Effector CD4-positive, alpha-beta T cell (primary cell): ENCODE results near the gene MSANTD1.

Experiments
- DNase-seq: peaks from one replicate; pipeline ENCODE4 v3.0.0-alpha.2; 2020

MSANTD1 gene

GRCh38 chr4:3217266-3217665 is 31.7 kb upstream of the MSANTD1 start:
- no peak for DNase-seq

DNA sequence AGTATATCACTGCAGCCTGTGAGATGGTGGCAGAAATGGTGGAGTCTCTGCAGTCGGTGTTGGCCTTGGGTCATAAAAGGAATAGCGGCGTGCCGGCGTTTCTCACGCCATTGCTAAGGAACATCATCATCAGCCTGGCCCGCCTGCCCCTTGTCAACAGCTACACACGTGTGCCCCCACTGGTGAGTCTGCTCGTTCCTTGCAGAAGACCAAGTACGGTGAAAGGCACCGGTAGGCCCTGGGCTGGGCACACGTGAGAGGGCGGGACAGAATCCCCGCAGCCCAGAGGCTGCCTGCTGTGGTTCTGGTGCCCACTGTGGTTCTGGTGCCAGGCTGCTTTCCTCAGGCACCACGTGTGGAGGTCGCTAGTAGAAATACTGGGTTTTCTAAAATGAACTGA is 31.2 kb upstream of the MSANTD1 start:
- no peak for DNase-seq

- DNase-seq: no peak
Observed at GRCh38 chr4:3218824-3219760, 29.9 kb upstream of the MSANTD1 start.

DNA sequence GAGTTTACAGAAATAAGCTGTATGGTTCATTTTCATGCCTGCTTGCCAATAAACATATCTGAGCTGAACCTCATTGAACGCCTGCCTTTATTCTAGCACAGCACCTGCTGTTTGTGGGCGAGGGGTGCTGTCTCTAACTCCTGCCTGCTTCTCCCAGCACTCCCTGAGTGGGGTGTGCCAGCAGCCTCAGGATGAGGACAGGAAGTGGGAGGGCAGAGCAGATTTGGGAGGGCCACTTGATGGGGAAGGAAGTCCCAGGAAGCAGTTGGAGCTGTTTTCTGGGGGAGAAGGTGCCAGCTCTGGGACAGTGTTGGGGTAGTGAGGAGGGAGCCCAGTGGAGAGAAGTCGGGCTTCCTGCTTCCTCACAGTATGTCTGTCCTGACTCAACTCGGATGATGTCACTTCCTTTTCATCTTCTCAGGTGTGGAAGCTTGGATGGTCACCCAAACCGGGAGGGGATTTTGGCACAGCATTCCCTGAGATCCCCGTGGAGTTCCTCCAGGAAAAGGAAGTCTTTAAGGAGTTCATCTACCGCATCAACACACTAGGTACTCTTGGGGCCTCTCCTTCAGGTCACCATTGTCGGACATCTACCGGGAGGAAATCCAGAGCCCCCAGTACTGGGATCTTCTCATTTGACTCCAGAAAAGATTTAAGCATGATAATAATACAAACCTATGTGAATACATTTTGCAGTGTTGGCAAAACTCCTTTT is 29.0 kb upstream of the MSANTD1 start:
- DNase-seq: no peak

DNA sequence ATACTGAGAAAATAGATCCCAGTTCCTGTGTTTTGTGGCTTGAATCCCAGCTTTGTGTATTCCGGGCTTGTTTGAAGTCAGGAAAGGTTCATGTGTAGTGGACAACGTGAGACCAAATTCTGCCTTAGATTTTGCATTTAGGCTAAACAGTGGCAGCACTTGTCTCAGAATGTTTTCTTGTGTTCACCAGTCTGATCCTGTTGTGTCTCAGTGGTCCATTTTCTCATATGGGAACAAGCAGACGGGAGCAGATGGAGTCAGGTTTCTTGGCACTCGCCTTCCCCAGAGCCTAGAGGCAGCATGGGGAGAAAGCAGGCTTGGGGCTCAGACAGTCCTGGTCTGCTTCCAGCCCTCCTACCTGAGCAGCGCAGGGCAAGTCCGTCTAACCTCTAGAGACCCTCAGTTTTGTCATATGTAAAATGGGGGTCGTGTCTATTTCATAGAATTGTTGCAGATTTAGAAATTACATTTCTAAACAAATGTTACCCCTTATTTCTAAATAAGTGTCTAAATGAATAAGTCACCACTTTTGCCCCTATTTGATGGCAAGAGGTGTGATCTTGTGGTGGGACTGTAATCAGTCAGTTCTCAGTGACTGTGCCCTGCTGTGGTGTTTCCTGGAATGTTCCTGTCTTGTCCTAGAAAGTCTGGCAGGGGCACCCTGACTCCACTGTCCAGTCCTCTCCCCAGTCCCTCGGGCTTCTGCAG is 28.3 kb upstream of the MSANTD1 start:
- DNase-seq: no peak

GRCh38 chr4:3221184-3221494 is 27.8 kb upstream of the MSANTD1 start:
- DNase-seq: no peak

DNA sequence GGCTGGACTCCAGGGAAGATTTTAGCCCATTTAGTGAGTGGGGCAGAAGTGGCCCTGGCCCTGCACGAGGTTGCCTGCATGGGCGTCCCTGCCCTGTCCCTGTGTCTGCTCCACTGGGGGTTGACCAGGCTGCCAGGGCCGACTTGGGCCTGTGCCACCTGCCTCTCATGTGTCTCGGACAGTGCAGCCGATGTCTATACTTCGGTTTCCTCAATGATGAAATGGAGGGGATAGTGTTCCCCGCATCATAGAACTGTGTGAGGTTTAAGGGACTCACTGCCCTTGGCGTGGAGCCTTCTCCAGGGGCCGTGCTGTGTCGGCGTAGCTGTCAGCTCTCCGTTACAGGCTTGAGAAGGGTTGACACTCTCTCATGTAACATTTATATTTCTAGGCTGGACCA is 27.0 kb upstream of the MSANTD1 start:
- DNase-seq: no peak

DNA sequence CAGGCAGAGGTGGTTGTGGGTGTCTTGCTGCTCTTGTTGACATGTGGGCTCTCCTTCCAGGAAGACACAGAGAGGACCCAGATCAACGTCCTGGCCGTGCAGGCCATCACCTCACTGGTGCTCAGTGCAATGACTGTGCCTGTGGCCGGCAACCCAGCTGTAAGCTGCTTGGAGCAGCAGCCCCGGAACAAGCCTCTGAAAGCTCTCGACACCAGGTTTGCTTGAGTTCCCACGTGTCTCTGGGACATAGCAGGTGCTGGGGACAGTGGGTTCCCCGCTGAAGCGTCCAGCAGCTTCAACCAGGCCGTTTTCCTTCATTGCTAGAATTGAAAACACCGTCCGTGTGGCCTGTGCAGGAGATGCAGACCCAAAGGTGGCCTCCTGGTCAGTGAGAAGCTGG is 25.6 kb upstream of the MSANTD1 start:
- DNase-seq: no peak

- DNase-seq: no peak
Observed at GRCh38 chr4:3223956-3224748, 24.8 kb upstream of the MSANTD1 start.

DNA sequence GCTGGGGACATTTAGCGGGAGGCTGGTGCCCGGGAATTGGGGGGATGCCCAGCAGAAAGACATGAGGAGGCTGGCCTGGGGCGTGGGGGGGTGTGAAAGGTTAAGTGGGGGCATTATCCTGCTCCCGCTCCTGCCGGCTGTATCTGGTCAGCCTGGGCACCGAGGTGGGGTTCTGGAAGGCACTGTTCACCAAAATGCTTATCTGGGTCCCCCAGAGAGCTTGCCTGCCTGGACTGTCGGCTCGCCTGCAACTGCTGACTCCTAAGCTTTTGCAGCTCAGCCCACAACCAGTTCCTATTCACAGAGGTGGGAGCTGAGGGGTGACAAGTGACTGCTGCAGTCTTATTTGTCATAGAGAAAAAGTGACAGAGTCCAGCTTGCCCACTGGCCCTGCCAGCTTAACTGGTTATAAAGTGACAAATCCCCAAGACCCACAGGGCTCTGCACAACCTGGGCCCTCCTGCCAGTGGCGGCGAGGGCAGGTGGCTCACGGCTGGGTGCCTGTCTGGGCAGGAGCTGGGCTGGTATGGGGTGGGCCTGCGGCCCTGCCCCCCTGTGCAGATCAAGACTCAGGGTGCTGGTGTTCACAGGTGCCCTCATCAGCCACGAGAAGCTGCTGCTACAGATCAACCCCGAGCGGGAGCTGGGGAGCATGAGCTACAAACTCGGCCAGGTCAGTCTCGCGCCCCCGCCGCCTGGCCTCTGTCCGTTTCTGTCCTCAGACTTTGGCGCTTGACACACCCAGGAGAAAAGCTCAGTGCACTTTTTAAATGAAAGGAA is 23.7 kb upstream of the MSANTD1 start:
- no peak for DNase-seq

GRCh38 chr4:3225936-3226335 is 23.0 kb upstream of the MSANTD1 start:
- no peak for DNase-seq

GRCh38 chr4:3226467-3226866 is 22.5 kb upstream of the MSANTD1 start:
- DNase-seq: no peak

- no peak for DNase-seq
Observed at GRCh38 chr4:3226944-3227343, 22.0 kb upstream of the MSANTD1 start.

GRCh38 chr4:3227878-3228675 is 20.9 kb upstream of the MSANTD1 start:
- DNase-seq: no peak

GRCh38 chr4:3228881-3229280 is 20.1 kb upstream of the MSANTD1 start:
- no peak for DNase-seq

- DNase-seq: no peak
Observed at GRCh38 chr4:3229328-3229727, 19.6 kb upstream of the MSANTD1 start.

- no peak for DNase-seq
Observed at GRCh38 chr4:3229964-3230363, 19.0 kb upstream of the MSANTD1 start.

DNA sequence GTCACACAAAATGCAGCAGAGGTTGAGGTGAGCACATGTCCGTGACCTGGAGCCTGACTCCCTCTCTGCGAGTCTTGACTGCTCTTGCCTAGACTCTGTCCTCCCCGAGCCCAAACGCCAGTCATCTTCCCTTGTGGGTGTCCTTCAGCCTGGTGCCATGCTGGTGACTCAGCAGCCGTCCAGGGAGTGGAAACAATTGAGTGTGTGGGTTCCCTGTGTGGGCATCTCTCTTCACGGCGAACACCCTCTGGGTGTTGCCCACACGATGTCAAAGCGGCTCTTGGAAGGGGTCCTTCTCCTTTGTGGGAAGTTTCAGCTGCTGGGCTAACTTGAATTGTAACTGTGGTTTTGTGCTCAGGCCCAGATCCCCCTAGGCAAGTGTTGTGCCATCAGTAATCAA is 17.5 kb upstream of the MSANTD1 start:
- no peak for DNase-seq

DNA sequence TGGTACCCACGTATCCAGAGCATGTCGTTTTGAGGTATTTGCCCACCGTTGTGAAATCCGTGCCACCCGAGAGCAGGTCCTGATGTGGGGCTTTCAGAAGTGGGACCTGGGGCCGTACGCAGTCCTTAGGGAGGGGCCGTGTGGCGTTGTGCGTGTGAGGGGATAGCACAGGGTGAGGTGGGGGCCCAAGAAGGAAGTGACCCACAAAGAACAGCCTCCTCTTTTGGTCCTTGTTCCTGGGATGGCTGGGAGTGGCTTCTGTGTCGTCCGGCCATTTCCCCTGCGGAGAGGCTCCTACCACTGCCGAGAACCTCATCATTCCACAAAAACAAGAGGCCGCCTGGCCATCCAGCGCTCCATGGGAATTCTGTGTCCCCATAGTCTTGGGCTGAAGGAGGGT is 17.0 kb upstream of the MSANTD1 start:
- DNase-seq: no peak

DNA sequence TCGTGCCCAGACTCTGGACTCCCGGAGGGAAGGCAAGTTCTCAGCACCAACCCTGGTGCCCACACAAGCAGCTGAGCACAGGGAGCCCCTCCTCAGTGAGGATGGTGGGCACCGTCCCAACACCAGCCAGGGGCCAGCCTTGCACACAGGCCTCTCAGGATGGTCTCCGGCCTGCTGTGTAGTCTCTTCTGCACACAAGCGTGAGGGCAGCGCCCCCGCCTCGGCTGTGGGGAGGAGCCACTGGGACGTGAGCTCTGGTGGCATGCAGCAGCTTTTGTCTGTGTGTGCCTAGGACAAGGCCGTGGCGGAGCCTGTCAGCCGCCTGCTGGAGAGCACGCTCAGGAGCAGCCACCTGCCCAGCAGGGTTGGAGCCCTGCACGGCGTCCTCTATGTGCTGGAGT is 16.1 kb upstream of the MSANTD1 start:
- DNase-seq: no peak

DNA sequence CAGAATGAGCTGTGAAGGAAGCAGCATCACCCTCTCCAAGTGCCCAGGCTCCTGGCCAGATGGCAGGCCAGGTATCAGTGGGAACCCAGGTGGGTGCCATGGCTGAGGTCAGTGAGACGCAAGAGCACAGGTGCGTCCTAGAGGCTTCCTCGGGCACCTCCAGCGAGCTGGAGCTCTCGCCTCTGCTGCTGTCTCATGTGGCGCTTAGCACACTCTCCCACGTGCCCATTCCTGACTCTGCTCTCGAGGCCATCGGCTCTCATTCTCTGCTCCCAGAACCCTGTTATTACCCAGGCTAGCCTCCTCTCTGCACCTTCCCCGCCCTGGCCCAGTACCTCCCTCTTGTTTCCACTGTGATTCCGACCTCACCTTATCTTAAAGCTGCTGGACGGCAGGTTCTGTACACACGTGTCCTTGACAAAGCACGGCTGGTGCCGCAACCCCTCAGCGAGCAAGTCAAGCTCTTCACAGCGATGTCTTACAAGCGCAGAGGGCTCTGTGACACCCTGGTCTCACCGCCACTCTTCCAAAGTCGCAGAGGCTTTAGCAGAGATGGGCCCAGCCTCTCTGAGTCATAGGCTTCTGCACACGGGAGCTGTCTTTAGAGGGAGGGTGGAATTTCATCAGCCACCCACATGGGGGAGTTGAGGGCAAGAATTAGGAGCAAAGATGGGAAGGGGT is 15.4 kb upstream of the MSANTD1 start:
- DNase-seq: no peak
